Bronchial epithelial cell (primary cell): Measurements from ENCODE around the gene SYT13. TPM values are rescaled to one million over a fixed set of nuclear protein-coding genes. Genes with fewer than 3 reads are reported as not detected.

Source experiments
- DNase-seq: peaks from one replicate; pipeline ENCODE4 v3.0.0-alpha.2; 2010; ENCODE audit warnings: low read depth
- FAIRE-seq: peaks from 2 replicates; lab custom pipeline; 2011; peaks lifted over from hg19 to GRCh38; lab: Jason Lieb, UNC
- H3K27me3 ChIP-seq: 2 replicates; pipeline ENCODE4 v1.5.1; 2011; ENCODE audit warnings: low read length; ENCODE audit not compliant: control insufficient read depth, insufficient read depth
- H3K36me3 ChIP-seq: 2 replicates; pipeline ENCODE4 v1.5.1; 2011; ENCODE audit warnings: low read length; ENCODE audit not compliant: control insufficient read depth, insufficient read depth
- H3K4me3 ChIP-seq: 2 replicates; pipeline ENCODE4 v1.5.1; 2011; ENCODE audit warnings: mild to moderate bottlenecking, low read depth, low read length, control low read depth
- total RNA-seq: library from RNA; depleted of rRNA; stranded (reverse); fragments of >200 nt; gene quantifications from 2 replicates; pipeline ENCODE4 v1.2.1, GENCODE V29; 2014
- TF ChIP-seq, protein P1 (sequence below): IDR thresholded peaks from 2 replicates; pipeline ENCODE4 v1.5.1; 2011; ENCODE audit warnings: mild to moderate bottlenecking, moderate library complexity, low read length, control low read depth, inconsistent platforms; ENCODE audit not compliant: insufficient read depth, severe bottlenecking

SYT13 gene
- total RNA-seq, 1 donor from 2014 or later: not detected

DNA sequence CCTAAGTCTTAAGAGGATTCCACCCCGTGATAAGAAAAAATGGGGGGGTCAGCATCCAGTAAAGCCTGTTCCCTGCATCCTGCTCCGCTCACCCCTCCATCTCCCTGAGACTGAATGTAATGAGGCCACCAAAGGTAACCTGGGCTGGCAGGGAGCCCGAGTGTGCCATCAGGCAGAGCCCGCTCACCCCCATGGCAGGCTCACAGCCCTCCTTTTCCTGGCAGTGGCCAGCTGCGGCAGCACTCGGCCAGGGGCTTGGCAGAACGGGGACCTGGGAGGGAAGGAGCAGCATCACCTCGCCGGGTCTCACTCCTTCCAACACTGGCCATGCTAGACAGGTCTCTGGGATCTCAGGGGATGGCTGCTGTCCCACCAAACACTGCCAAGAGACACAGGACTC, 75.3 kb downstream of the SYT13 start:
- H3K36me3 ChIP-seq: peaks cover 8% of the 10 kb centered on the region
- DNase-seq: no peak
- H3K4me3 ChIP-seq: no peak overlapping the region
- TF ChIP-seq, protein P1, sequence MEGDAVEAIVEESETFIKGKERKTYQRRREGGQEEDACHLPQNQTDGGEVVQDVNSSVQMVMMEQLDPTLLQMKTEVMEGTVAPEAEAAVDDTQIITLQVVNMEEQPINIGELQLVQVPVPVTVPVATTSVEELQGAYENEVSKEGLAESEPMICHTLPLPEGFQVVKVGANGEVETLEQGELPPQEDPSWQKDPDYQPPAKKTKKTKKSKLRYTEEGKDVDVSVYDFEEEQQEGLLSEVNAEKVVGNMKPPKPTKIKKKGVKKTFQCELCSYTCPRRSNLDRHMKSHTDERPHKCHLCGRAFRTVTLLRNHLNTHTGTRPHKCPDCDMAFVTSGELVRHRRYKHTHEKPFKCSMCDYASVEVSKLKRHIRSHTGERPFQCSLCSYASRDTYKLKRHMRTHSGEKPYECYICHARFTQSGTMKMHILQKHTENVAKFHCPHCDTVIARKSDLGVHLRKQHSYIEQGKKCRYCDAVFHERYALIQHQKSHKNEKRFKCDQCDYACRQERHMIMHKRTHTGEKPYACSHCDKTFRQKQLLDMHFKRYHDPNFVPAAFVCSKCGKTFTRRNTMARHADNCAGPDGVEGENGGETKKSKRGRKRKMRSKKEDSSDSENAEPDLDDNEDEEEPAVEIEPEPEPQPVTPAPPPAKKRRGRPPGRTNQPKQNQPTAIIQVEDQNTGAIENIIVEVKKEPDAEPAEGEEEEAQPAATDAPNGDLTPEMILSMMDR: no peak
- FAIRE-seq: no peak
- H3K27me3 ChIP-seq: no peaks in the 10 kb centered on the region

DNA sequence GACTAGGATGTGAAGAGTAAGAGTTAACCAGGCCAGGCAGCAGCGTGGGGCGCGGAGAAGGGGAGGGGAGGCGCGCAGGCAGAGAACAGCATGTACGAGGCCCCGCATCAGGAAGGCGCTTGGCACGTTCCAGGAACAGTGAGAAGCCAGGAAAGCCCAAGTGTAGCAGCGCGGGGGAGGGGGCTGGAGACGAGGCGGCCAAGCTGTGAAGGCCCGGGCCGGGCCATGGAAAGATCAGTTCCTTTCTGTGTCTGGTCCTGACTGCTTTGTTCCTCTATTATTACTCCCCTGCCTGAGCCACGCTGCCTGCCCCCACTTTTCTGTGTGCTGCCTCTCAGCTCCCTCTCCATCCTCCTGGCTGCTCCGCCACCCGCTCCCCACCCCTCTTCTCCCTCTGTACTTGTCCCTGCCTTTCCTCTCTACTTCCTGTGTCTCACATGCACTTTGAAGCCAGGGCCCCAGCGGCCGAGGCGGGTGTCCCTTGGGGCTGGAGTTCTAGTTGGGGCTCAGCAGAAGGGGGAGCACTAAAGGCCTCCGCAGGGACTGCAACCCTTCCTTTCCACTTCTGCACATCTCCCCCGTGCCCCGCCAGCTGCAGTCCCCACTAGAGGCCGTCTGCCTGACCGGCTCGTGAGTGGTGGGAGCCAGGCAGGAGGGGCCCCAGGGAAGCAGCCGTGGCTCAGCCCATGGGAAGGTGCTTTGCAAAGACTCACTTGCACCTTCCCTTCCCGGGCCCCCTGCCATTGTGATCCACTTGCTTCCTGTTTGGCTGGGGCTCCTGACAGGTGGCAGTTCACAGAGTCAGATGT, 76.0 kb downstream of the SYT13 start:
- TF ChIP-seq, protein P1: no peak
- no peak for FAIRE-seq
- Histone ChIP-seq H3K36me3 (peaks cover 9% of the 10 kb centered on the region), H3K4me3 (no peak overlapping the region), H3K27me3 (no peaks in the 10 kb centered on the region)
- no peak for DNase-seq

DNA sequence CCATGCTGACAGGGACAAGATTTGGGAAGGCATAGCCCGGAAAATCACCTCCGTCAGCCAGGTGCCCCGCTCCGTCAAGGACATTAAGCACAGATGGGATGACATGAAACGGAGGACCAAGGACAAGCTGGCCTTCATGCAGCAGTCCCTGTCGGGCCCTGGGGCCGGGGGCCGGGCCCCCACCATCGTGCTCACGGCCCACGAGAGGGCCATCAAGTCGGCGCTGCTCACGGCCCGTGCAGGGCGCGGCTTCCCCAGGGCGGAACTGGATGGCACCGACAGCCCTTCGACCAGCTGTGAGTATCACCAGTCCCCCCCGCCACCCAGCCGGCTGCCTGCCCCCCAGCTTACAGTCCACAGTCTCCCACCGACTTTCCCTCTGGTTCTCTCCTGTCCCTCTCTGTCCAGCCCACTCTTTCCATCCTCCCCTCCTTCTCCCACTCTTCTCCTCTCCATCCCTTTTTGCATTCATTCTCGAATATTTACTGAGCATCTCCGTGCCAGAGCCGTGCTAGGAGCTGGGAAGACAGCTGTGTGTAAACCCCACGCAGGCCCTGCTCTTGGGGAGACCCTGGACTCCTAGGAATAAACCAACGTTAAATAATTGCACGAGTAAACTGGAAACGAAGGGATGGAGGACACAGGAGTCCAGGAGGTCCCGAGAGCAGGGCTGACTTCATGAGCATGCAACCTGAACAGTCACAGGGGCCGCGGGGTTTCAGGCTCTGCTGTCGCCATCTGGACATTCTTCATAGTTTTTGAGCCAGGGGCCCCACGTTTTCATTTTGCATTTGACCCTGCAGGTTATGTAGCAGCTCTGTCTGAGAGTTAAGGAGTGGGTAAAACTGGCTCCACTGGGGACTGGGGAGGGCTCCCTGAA, 76.9 kb downstream of the SYT13 start:
- FAIRE-seq: no peak
- TF ChIP-seq, protein P1: no peak
- Histone ChIP-seq H3K4me3 (no peak overlapping the region), H3K36me3 (peaks cover 9% of the 10 kb centered on the region), H3K27me3 (no peaks in the 10 kb centered on the region)
- DNase-seq: no peak

DNA sequence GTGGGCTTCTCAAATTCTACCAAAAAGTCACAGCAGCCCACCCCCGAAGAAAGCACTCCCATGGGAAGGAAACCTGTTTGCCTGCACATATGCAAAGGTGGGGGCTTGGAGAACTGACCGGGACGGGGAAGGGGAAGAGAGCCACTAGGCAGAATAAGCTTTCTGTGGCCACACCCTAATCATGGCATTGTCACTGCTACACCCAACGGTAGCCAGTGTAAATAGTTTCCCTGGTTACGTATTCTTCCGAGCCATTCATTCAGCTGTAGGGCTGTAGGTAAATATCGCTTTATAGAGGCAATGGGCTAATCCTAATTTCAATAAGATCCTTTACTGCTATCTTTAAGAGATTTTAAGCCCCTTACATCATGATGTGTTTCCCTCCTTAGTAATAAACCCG, 78.0 kb downstream of the SYT13 start:
- FAIRE-seq: no peak
- Histone ChIP-seq H3K36me3 (peaks cover 9% of the 10 kb centered on the region), H3K4me3 (no peak overlapping the region), H3K27me3 (no peaks in the 10 kb centered on the region)
- DNase-seq: no peak
- TF ChIP-seq, protein P1: no peak

DNA sequence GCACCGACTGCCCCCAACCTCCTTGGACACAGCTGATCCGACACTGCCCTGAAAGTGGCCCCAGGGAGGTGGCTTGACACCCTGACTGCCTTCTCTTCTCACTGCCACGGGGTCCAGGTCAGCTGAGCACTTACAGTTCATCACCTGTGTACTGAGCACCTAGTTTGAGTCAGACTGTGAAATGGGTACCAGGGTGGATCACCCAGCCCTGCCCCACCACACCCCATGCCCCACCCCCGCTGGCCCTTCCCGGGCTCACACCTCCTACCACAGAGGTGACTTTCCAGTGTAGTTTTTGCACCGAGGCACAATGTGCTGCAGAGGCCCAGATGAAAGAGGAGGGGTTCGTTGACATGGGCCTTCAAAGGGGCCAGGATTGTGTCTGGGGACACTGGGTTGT, 80.2 kb downstream of the SYT13 start:
- FAIRE-seq (no peak), DNase-seq (no peak)
- Histone ChIP-seq H3K4me3 (no peak overlapping the region), H3K36me3 (peaks cover 5% of the 10 kb centered on the region), H3K27me3 (no peaks in the 10 kb centered on the region)
- TF ChIP-seq, protein P1: no peak
